HG02759 (cell line): ENCODE results near the gene RAB40C.
A peak's percentile ranks its signal among the peaks of the same experiment; 100 is the strongest.

Experiments used
- ATAC-seq: cut with Tn5 transposase; IDR thresholded peaks from one replicate; pipeline ENCODE4 v1.9.1; 2021; ENCODE audit warnings: mild to moderate bottlenecking, moderate library complexity; ENCODE audit not compliant: unreplicated experiment

The RAB40C gene

GRCh38 chr16:630249-630814, 40.5 kb downstream of the RAB40C start:
- ATAC-seq, result no peak

GRCh38 chr16:630815-631405, 41.0 kb downstream of the RAB40C start, which contains the start of gene WFIKKN1:
TSS of gene WFIKKN1 (plus strand) at chr16:630985. CDS start at chr16:631254, 269 bp downstream.
- no peak for ATAC-seq

- no peak for ATAC-seq
Measured at GRCh38 chr16:631808-632358, 42.0 kb downstream of the RAB40C start.

GRCh38 chr16:632486-633335, 42.8 kb downstream of the RAB40C start:
- ATAC-seq, result no peak

GRCh38 chr16:633336-634050, 43.6 kb downstream of the RAB40C start:
- no peak for ATAC-seq

GRCh38 chr16:634051-634670, 44.3 kb downstream of the RAB40C start:
- ATAC-seq, result no peak

- ATAC-seq, result no peak
Measured at GRCh38 chr16:634996-635395, 45.1 kb downstream of the RAB40C start.

- ATAC-seq, result peak; percentile 16
Measured at GRCh38 chr16:635573-636205, 45.8 kb downstream of the RAB40C start.

- ATAC-seq, result peak; percentile 74
Measured at GRCh38 chr16:636206-637080, 46.6 kb downstream of the RAB40C start, which contains the start of gene METTL26. TSS of gene METTL26 (minus strand) at chr16:636305. CDS start at chr16:636290, 15 bp downstream.

GRCh38 chr16:637081-638018, 47.5 kb downstream of the RAB40C start:
- no peak for ATAC-seq

- ATAC-seq, result no peak
Measured at GRCh38 chr16:638034-638543, 48.2 kb downstream of the RAB40C start.

GRCh38 chr16:638836-639235, 49.0 kb downstream of the RAB40C start:
- ATAC-seq, result no peak

GRCh38 chr16:640614-641013, 50.7 kb downstream of the RAB40C start:
- no peak for ATAC-seq

GRCh38 chr16:641326-642188, 51.7 kb downstream of the RAB40C start, which contains the start of gene MCRIP2:
TSS of gene MCRIP2 (plus strand) at chr16:641828. CDS start at chr16:641992, 164 bp downstream.
- peak; percentile 60 for ATAC-seq

- peak; percentile 52 for ATAC-seq
Measured at GRCh38 chr16:642189-643049, 52.6 kb downstream of the RAB40C start.

GRCh38 chr16:643050-643368, 53.1 kb downstream of the RAB40C start:
- ATAC-seq, result no peak
